Neural progenitor cell (in vitro differentiated cells): ENCODE results near the gene HIPK2.

ENCODE experiments used
- CTCF ChIP-seq: fragments of 200-600 bp; sonication (generic); IDR thresholded peaks from 2 replicates; pipeline ENCODE4 v1.5.1; 2017; ENCODE audit warnings: antibody characterized with exemption, mild to moderate bottlenecking
- EZH2 ChIP-seq: fragments of 200-600 bp; sonication (generic); IDR thresholded peaks from 2 replicates; pipeline ENCODE4 v1.6.1; 2017; ENCODE audit warnings: antibody characterized with exemption, mild to moderate bottlenecking, moderate library complexity

DNA sequence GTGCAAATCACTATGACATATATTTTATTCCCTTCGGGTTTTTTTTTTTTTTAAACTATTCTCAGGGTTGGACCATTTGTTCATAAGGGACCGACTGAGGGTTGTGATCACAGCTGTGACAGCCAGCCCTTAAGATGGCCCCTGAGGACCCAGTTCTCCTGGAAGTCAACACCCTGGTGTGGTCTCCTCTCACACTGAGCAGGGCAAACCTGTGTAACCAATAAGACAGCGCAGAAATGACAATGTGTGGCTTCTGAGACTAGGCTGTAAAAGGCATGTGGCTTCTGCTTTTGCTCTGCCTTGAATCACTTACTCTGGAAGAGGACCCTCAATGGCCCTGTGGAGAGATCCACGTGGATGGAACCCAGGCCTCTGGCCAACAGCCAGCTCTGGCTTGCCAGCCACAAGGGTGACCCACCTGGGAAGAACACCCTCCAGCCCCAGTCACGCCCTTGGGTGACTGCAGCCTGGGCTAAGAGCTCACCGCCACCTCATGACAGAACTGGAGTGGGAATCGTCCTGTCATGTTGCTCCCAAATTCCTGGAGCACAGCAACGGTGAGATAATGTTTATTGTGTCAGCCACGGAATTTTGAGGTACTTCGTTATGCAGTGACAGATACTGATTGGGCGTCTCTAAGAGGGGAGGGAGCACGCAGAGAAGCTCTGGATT is 127.2 kb downstream of the HIPK2 start:
- TF ChIP-seq CTCF (no peak), EZH2 (no peak)
